ENCODE data around the gene PLEKHG4B.

DNA sequence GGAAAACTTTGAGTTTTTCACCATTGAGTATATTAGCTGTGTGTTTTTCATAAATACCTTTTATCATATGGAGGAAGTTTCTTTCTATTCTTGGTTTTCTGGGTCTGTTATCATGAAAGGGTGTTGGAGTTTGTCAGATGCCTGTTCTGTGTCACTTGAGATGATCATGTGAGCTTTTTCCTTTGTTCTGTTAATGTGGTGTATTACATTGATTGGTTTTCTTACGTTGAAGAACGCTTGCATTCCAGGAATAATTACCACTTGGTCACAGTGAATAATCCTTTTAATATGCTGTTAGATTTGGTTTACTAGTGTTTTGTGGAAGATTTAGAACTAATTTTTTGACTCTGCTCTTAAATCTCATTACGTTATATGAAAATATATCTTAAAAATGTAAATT is 7.8 kb downstream of the PLEKHG4B start:
- TF ChIP-seq, protein P1, sequence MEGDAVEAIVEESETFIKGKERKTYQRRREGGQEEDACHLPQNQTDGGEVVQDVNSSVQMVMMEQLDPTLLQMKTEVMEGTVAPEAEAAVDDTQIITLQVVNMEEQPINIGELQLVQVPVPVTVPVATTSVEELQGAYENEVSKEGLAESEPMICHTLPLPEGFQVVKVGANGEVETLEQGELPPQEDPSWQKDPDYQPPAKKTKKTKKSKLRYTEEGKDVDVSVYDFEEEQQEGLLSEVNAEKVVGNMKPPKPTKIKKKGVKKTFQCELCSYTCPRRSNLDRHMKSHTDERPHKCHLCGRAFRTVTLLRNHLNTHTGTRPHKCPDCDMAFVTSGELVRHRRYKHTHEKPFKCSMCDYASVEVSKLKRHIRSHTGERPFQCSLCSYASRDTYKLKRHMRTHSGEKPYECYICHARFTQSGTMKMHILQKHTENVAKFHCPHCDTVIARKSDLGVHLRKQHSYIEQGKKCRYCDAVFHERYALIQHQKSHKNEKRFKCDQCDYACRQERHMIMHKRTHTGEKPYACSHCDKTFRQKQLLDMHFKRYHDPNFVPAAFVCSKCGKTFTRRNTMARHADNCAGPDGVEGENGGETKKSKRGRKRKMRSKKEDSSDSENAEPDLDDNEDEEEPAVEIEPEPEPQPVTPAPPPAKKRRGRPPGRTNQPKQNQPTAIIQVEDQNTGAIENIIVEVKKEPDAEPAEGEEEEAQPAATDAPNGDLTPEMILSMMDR (IDR thresholded peaks at IDR 0.05), result no peak
- no peak for TF ChIP-seq POLR2A (IDR thresholded peaks at IDR 0.05)

All from thyroid gland (tissue), 4 donors.